Psoas muscle (tissue), 8 donors: ENCODE results near the gene MLLT10. TPM values are rescaled to one million over a fixed set of nuclear protein-coding genes. Genes with fewer than 3 reads are reported as not detected.

ENCODE experiments used
- ATAC-seq, 4 donors: fragments of 200-7000 bp; cut with Tn5 transposase; one replicate each; pipeline ENCODE4 v1.9.1; 2020; ENCODE audit warnings: moderate library complexity in 3 of 4, mild to moderate bottlenecking in 2 of 4
- DNase-seq, 2 donors: peaks; one replicate each; pipeline ENCODE4 v3.0.0-alpha.2; 2020
- H3K27ac ChIP-seq: fragments of 200-600 bp; one replicate; pipeline ENCODE4 v1.8.0; 2022
- H3K27me3 ChIP-seq, 3 donors: fragments of 200-600 bp in 1 of 3; one replicate each; pipeline versions ENCODE4 v1.6.1 to v1.8.0; 2013 to 2022; ENCODE audit warnings: low read length in 2 of 3, mild to moderate bottlenecking in 2 of 3, moderate library complexity in 1 of 3; ENCODE audit not compliant: insufficient read depth in 3 of 3
- H3K36me3 ChIP-seq, 2 donors: fragments of 200-600 bp in 1 of 2; one replicate each; pipeline versions ENCODE4 v1.6.1 to v1.8.0; 2013 to 2022; ENCODE audit warnings: low read depth in 1 of 2, mild to moderate bottlenecking in 1 of 2, moderate library complexity in 1 of 2; ENCODE audit not compliant: insufficient read depth in 1 of 2
- H3K4me1 ChIP-seq: fragments of 200-600 bp; one replicate; pipeline ENCODE4 v1.8.0; 2022
- H3K4me3 ChIP-seq: fragments of 200-600 bp; one replicate; pipeline ENCODE4 v1.8.0; 2022; ENCODE audit warnings: mild to moderate bottlenecking
- H3K9me3 ChIP-seq: fragments of 200-600 bp; one replicate; pipeline ENCODE4 v1.8.0; 2022
- CTCF ChIP-seq: fragments of 200-600 bp; IDR thresholded peaks from one replicate; pipeline ENCODE4 v1.8.0; 2022; ENCODE audit warnings: antibody characterized with exemption
- WGBS, 3 donors: extraction: QIAGEN DNeasy Blood & Tissue Kit; methylation state at CpG; one replicate each; pipeline versions ENCODE4 v1.1.6 to v1.1.7; 2013; 5-methylcytosine and 5-hydroxymethylcytosine counted together
- intact Hi-C, 2 donors: fragments of 100-400 bp; cut with DNase I; formaldehyde crosslinking; loops; one replicate each; pipeline versions ENCODE4 v1.11.0 to v1.14.2; 2022
- polyA plus RNA-seq, 3 donors: library from polyadenylated mRNA; stranded (reverse); fragments of 200-250 nt; gene quantifications; one replicate each; pipeline ENCODE4 v1.2.3, GENCODE V29; 2013
- total RNA-seq, 4 donors: library from RNA; stranded (reverse); fragmentation: NEBNext Ultra II Directional in 2 of 4; extraction: Animal tissue kit (Norgen Biotek cat#: 25700) in 2 of 4; gene quantifications; one replicate each; pipeline versions ENCODE4 v1.2.1 to v1.2.4, GENCODE V29; 2021 to 2023
- donor health status: healthy with polysubstance abuse.
- donor health status: DM: no; HTN: no; CAD: no; lungs with moderate emphysema.
- donor health status: Bipolar disorder and iron deficiency.
- donor health status: healthy.
- donor health status: DM: yes; HTN: yes; CAD: no.
- donor health status: DM: no; HTN: no; CAD: no.
- donor health status: DM: no; HTN: no; CAD: no.
- donor health status: DM: yes; HTN: yes; CAD: no.

The MLLT10 gene
- total and polyA plus RNA-seq, 7 donors: 9.6 to 21.1 (median 13.3) TPM

- H3K4me1 ChIP-seq: no peaks in the 10 kb centered on the region
- H3K27me3 ChIP-seq: no peaks in the 10 kb centered on the region
- H3K36me3 ChIP-seq: peaks cover 0 to 29% of the 10 kb centered on the region in 2 donors
- ATAC-seq (no peak), DNase-seq (no peak)
- H3K4me3 ChIP-seq: no peak overlapping the region
- intact Hi-C loops: no loop called here
- TF ChIP-seq CTCF: no peak
- no peaks in the 10 kb centered on the region for H3K9me3 ChIP-seq
- WGBS, 3 donors: 99 to 100% (median 99%) methylated on average over 2 of the region's 2 CpGs
- H3K27ac ChIP-seq: no peak overlapping the region
Measured at GRCh38 chr10:21760332-21760731, 226.3 kb downstream of the MLLT10 start.

- WGBS, 3 donors: 77 to 84% (median 82%) methylated on average over 5 of the region's 5 CpGs
Measured at GRCh38 chr10:21764466-21765189, 230.6 kb downstream of the MLLT10 start.

GRCh38 chr10:21769041-21769440 is 235.0 kb downstream of the MLLT10 start:
- Histone ChIP-seq H3K4me3 (no peak overlapping the region), H3K27ac (no peak overlapping the region), H3K36me3 (no peaks in the 10 kb centered on the region), H3K9me3 (no peaks in the 10 kb centered on the region), H3K27me3 (no peaks in the 10 kb centered on the region), H3K4me1 (no peaks in the 10 kb centered on the region)
- intact Hi-C loops: no loop called here
- 97 to 99% (median 97%) methylated on average over 3 of the region's 3 CpGs for WGBS, 3 donors
- no peak for TF ChIP-seq CTCF
- ATAC-seq (no peak), DNase-seq (no peak)

More at GRCh38 chr10:21764466-21765189, 230.6 kb downstream of the MLLT10 start:
- Histone ChIP-seq H3K27me3 (no peaks in the 10 kb centered on the region), H3K4me1 (no peaks in the 10 kb centered on the region), H3K36me3 (peaks cover 0 to 1% of the 10 kb centered on the region in 2 donors), H3K9me3 (no peaks in the 10 kb centered on the region), H3K4me3 (no peak overlapping the region), H3K27ac (no peak overlapping the region)
- no peak for TF ChIP-seq CTCF
- ATAC-seq (no peak), DNase-seq (no peak)
- intact Hi-C loops: no loop called here

- no peaks in the 10 kb centered on the region for H3K4me1 ChIP-seq
- no peaks in the 10 kb centered on the region for H3K36me3 ChIP-seq
- H3K27ac ChIP-seq: no peak overlapping the region
- no peak overlapping the region for H3K4me3 ChIP-seq
- no peaks in the 10 kb centered on the region for H3K9me3 ChIP-seq
- TF ChIP-seq CTCF: no peak
- ATAC-seq (no peak), DNase-seq (no peak)
- WGBS, 3 donors: 97 to 99% (median 98%) methylated on average over 4 of the region's 4 CpGs
- H3K27me3 ChIP-seq: no peaks in the 10 kb centered on the region
- intact Hi-C loops: no loop called here
Measured at GRCh38 chr10:21771219-21771618, 237.2 kb downstream of the MLLT10 start.

- intact Hi-C loops: no loop called here
- H3K36me3 ChIP-seq: no peaks in the 10 kb centered on the region
- no peak for ATAC-seq
- no peaks in the 10 kb centered on the region for H3K27me3 ChIP-seq
- DNase-seq: no peak
- H3K27ac ChIP-seq: no peak overlapping the region
- H3K9me3 ChIP-seq: no peaks in the 10 kb centered on the region
- H3K4me3 ChIP-seq: no peak overlapping the region
- H3K4me1 ChIP-seq: no peaks in the 10 kb centered on the region
- 95 to 99% (median 98%) methylated on average over 1 of the region's 1 CpG for WGBS, 3 donors
- TF ChIP-seq CTCF: no peak
Measured at GRCh38 chr10:21776883-21777282, 242.9 kb downstream of the MLLT10 start.
